DMS153 (cell line): ENCODE data around the gene PCIF1.
"Not testable (repeated sequence)": the region's sequence is repeated elsewhere in the genome, so short reads cannot be mapped to it uniquely, and the experiment has no call there.

ENCODE experiments used
- DNase-seq: peaks from one replicate; lab custom pipeline; 2025; lab: John Stamatoyannopoulos, UW

The PCIF1 gene

DNA sequence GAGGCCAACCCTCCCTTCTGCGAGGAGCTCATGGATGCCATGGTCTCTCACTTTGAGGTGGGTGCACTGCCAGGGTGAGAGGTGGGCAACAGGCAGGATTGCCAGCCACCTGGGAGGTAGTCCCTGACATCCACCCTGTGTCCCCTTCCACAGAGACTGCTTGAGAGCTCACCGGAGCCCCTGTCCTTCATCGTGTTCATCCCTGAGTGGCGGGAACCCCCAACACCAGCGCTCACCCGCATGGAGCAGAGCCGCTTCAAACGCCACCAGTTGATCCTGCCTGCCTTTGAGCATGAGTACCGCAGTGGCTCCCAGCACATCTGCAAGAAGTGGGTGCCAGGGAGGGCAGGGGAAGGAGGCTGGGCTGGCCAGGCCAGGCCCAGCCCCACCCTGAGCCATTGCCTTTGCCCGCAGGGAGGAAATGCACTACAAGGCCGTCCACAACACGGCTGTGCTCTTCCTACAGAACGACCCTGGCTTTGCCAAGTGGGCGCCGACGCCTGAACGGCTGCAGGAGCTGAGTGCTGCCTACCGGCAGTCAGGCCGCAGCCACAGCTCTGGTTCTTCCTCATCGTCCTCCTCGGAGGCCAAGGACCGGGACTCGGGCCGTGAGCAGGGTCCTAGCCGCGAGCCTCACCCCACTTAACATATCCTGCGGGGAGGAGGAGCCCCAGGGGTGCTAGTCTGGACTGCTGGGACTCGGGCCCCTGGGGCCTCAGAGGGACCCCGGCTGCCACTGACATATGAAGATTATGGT is 12.8 kb downstream of the PCIF1 start:
- DNase-seq = no peak

DNA sequence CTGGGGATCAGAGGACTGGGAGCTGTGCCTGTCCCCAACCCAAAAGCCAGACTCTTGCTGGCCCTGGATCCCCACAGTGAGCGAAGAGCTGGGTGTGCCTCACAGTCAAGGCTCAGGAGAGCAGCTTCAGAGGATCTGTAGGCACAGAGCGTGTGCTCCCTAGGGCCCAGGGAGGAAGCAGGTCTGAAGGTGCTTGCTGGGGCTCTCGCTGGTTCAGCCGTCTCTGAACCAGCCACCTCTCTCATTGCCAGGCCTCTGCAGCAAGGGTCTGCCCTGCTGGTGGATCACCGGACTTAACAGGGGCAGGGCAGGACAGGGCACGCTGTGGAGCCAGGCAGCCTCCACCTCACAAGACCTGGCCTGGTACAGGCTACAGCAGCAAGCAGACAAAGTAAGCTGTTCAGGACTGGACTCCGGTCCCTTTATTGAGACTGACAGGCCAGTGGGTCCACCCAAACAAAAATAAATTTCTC is 13.8 kb downstream of the PCIF1 start:
- DNase-seq = no peak

DNA sequence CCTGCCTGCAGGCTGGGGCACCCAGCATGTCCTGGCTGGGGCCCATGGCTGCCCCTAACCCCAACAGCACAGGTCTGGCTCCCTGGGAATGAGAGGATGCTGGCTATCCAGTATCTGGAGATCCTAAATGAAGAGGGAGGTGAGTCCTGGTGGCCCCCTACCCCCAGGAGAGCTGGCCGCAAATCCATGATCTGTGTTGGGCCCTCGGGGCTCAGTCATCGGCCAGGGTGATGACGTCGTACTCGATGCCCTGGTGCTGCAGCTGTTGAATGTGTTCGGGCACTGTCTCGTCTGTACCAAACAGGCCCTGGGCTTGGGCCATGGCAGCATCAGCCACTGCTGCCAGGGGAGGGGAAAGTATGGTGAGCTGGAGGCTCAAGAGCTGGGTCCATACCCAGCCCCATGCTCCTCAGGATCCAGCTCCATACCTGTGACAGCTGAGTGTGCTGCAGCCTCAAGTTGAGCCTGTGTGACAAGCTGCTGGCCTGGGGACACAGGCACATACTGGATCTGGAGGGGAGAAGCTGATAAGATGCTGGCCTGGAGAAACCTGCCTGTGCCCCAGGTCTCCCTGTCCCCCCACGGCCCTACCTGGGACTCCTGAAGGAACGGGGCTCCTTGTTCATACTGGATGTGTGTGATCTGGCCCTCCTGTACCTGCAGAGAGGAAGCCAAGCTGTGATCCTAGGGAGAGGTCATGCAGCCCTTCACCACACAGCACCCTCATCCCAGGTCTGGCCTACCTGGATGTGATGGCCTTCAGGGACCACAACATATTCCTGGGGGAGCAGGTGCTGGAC is 14.5 kb downstream of the PCIF1 start:
- no peak for DNase-seq

DNA sequence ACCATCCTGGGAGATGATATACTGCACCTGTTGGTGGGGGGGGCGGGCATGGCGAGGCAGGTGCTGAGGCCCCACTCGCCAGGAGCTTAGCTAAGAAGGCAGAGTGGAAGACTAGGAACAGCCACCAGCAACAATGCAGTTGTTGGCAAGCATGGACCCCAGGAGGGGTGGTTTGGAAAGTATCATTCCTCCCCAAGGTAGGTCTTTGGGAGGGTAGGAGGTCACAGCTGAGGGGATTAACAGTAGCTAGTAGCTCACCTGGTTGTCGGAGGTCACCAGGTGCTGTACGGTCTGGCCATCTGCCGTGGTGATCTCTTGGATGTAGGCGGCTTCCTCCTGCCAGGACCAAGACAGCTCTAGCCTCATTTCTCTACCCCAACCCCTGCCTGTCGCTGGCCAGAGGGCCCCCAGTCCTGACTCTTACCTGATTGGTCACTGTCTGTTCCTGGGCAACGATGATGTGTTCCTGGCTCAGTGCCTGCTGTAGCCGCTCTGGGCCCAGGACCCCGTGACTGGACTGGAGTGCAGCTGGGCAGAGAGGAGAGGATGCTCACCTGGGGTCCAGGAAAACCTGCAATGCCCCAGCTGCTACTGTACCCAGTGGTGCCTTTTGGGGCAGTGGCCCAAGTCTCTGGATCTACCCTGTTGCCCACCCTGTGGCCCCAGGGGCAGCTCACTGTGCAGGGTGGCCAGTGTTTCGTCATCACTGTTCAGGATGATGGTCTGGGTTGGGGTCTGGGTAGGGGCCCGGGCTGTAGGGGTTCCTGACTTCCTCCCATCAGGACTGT is 15.3 kb downstream of the PCIF1 start:
- no peak for DNase-seq

DNA sequence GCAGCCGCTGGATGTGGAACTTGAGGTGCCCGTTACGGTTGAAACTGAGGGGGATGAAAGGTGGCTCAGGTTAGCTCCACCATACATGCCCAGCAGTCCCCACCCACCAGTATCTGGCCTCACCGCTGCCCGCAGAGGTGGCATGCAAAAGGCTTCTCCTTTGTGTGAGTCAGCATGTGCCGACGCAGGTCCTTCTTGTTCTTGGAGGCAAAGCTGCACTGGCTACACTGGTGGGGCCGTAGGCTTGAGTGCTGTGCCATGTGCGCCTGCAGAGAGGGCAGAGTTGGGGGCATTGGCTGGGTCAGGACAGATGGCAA is 15.8 kb downstream of the PCIF1 start:
- DNase-seq = no peak

DNA sequence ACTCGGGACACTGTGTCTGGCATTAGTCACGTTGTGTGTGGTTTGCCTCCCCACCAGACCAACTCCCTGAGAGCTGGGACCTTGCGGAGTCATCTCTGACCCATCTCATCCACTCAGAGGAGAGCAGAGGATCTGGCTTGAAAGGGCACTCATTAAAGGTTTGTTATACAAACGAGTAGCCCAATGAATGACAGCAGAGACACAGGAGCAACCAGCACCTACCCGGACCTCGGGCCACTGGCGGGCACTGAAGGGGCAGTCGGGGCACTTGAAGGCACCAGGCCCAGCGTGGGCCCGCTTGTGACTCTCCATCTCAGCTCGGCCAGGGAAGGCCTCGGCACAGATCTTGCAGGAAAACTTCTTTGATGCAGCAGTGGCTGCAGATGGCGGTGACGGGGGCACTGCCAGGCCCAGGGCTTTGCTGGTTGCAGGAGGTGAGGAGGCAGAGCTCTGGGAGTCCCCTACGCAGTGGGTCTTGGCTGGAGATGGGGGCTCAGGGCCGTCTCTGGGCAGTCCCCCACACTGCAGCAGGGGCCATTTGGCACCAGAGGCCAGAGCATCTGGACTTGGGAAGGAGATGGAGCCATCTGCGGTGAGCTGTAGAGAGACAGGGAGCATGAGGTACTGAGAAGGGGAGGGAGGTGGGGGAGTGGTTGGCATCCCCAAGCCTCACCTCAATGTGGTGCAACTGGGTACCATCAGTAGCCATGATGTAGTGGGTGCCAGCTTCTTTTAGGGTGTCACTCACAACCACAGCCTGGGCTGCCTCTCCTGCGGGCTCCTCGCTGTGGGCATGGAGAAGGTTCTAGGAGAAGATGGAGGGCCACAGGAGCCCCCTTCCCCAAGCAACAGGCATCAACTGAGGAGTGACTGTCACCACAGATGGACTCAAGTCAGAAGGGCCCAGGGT is 17.7 kb downstream of the PCIF1 start:
- no peak for DNase-seq

DNA sequence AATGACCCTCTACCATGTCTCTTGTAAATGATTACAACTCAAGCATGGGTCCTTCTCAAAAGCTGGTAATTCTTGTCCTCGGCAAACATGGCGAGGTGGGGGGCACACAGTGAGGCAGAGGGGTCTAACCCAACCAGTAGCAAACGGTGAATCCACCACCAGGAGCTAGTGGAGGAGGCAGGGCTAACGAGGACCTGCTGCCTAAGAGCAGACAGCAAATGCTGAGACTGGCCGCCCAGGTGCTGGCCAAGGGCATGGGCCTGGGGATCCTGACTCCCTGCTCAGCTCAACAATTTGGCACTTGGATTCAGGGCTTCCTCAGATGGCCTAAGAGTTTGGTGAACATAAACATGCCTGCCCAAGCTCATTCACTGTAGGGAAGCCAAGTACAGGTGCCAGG is 18.4 kb downstream of the PCIF1 start:
- DNase-seq = no peak

DNA sequence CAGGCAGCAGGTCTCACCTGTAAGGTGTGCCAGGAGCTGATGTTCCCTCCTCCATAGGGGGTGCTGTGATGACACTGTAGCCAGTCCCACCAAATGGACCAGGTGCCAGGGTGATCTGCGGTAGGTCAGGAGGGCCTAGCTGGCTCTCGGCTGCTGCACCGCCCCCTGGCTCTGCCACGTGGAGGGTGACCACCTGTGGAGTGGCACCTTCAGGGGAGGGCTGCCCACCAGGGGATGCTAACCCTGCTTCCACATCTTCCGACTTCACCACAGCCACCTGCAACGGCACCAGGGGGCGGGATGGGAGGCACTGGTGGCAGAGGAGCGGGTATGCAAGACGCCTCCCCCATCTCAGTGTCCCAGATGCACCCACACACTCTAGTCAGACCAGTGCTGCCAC is 19.2 kb downstream of the PCIF1 start:
- no peak for DNase-seq

DNA sequence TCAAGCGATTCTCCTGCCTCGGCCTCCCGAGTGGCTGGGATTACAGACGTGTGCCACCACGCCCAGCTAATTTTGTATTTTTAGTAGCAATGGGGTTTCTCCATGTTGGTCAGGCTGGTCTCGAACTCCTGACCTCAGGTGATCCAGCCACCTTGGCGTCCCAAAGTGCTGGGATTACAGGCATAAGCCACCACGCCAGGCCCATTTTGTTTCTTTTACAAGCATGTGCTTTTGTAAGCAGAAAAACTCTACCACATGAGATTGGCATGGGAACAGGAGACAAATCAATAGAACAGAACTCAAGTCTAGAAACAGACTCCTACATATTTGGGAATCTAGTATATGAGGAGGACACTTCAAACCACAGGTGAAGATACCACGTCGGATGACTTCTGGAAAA is 21.8 kb downstream of the PCIF1 start:
- DNase-seq = not testable (repeated sequence)

DNA sequence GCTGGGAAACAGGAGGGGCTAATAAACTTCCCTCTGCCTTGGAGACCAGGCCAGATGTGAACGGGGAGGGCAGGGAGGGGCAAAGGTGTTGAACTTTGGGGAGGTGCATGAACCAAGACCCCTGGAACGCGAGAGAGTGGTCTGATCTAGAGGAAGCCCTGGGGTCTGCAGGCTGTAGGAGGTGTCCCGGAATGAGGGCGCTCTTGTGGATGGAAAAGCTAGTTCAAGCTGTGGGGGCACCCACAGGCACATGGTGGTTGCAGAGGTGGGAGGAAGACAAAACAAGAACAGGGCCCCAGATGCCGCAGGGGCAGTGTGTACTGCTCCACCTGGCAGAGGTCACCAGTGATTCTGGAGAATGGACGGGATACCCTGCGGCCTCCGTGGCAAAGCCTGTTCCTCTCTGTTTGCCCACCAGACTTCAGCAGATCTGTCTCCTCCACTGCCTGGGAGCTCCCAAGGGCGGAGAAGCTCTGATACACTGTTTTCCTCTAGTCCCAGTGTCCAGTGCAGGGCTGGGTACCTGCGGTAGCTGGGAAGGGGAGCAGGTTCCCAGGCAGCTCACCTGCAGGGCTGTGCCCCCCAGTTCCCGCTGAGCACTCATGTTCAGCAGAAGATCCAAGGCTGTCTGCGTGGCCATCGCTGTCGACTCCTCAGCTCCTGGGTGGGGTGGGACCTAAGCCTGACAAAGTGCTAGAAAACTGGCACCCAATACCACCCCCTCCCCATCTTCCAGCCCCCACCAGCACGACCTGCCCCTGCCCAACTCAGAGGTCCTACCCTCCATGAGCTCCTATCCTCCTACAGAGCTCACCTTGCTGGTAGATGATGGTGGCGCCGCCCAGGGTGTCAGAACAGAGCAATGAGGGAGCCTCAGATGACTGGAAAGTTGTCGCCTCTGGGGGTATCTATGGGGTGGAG is 22.8 kb downstream of the PCIF1 start:
- DNase-seq = no peak

DNA sequence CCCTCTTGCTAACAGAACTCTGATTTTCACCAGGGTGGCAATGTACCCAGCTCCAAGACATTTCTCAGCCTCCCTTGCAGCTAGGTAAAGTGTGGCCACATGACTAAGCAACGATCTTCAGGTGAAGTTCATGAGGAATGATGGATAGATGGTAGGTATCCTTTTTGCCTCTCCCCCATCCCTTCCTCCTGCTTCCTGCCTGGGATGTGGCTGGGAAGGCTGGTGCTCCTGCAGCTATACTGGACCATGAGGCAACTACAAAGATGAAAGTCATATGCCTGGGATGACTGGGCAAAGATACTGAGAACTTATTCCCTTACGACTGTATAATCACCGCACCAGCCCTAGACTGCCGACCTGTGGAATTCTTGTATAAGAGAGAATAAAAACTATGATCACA is 24.1 kb downstream of the PCIF1 start:
- DNase-seq = no peak

DNA sequence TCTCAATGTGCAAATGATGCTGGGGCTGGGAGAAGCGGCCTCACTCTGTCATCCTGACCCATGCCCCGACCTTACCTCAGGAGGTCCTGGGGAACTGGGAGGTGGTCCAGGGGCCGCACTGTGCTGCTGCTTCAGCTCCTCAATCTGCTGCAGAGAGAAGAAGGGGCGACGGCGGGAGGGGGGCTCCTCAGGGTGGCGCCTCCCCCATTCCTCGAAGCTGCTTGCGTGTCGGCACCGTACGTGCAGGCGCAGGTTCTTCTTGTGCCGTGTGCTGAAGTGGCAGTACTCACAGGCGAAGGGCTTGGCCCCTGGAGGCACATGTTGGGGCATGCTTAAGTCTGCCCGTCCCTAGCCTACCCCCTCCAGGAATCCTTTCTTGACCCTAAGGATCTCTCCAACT is 24.6 kb downstream of the PCIF1 start:
- no peak for DNase-seq

DNA sequence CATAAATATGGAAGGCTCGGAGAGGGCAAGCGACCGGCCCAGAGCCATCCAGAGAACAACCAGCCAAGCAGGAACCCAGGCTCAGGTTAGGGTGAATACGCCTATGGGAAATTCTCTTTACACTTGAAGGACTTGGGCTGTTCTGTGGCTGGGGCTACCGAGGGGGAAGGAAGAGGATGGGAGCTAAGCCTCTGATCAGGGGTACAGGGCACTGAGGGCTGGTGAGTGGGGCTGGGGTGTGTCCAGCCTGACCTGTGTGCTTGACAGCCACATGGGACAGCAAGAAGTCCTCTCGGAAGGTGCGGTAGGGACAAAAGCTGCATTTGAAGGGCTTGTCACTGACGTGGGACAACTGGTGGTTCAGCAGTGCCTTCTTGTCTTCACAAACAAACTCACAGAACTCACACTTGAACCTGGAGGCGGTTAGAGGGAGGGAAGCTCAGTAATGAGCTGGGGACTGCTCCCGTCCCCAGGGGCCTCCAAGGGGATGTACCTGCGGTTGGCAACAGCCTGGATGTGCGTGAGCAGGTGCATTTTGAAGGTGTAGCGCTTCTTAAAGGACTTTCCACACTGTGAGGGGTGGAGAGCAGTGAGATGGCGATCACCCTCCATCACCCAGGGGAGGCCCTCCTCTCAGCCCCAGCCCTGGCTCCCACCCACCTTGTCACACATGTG is 25.6 kb downstream of the PCIF1 start:
- no peak for DNase-seq

DNA sequence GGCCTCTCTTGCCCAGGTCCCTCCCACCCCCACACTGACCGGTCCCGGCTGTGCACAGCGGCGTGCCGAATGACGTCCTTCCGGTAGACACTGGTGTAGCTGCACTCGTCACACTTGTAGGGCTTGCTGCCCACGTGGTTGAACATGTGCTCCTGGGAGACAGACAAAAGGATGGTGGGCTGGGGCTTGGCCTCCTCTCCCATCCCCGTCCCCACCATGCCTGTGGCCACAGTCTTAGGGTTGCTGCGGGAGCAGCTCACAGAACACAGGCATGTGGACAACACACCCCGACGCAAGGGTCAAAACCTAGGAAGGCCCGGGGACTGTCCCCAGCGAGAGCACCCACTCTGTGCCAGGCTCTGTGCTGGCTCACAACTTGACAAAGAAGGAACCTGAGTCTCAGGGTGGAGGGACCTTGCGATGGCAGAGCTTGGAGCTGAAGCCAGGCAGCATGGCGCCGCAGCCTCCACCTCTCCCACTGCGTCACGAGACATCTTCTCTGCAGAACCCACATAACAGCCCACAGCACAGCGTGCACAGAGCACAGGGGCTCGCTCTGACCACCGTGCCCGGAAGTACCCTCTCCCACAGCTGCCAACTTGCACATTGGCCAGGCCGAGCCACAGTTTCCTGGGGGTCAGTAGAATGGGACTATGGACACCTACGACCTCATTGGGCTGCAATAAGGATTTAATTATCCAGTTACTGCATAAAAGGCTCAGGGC is 27.7 kb downstream of the PCIF1 start:
- DNase-seq = no peak

DNA sequence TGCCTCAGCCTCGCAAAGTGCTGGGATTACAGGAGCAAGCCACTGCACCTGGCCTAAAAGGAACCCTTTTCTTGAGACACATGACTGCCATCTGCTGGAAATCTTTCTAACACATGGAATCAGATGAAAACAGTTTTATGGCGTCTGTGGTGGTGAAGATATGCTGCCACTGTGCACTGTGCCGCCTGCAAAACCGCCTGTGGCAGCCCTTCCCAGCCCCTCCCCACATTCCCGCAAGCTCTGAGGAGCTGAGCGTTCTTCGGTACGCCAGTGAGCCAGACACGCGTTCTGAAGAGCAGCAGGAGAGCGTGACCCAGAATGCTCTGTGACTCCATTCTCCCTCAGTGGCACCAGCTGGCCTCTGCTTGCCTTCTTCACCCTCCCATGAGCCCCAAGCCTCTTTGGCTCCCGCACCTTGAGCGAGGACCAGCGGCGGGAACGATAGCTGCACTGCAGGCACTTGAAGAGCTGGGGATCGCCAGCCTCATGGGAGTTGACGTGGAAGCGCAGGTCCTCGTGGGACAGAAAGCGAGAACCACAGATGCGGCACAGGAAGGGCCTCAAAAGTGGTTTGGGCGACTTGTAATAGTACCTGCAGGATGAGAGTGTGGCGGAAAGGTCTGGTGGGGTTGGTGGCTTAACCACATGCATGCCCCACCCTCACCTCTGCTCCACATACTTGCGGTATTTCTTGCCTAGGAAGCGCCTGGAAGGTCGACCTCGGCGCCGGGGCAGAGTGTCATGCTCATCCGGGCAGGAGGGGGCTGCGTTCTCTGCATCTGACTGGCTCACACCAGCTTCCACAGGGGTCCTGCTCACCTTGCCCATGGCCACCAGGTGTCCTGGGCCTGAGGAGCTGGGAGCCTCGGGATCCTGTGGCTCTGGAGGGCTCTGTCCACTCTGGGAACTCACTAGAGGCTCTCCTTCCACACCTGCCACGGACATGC is 28.8 kb downstream of the PCIF1 start:
- peak; percentile 28 for DNase-seq

DNA sequence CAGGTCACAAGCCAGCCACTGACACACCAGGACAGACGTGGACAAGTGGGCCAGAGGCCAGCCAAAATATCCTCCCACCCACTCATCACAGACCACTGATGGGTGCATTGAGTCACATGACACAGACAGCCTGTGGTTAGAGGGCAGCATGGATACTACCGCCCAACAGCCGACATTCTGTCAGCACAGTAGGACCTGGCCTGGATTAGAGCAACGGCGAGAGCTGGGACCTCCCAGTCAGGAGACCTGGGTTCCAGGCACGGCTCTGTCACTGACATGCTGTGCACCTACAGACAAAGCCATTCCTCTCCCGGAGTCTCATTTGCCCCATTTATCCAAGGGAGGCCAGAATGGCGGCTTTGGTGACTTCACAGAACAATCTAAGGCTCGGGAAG is 29.5 kb downstream of the PCIF1 start:
- no peak for DNase-seq

DNA sequence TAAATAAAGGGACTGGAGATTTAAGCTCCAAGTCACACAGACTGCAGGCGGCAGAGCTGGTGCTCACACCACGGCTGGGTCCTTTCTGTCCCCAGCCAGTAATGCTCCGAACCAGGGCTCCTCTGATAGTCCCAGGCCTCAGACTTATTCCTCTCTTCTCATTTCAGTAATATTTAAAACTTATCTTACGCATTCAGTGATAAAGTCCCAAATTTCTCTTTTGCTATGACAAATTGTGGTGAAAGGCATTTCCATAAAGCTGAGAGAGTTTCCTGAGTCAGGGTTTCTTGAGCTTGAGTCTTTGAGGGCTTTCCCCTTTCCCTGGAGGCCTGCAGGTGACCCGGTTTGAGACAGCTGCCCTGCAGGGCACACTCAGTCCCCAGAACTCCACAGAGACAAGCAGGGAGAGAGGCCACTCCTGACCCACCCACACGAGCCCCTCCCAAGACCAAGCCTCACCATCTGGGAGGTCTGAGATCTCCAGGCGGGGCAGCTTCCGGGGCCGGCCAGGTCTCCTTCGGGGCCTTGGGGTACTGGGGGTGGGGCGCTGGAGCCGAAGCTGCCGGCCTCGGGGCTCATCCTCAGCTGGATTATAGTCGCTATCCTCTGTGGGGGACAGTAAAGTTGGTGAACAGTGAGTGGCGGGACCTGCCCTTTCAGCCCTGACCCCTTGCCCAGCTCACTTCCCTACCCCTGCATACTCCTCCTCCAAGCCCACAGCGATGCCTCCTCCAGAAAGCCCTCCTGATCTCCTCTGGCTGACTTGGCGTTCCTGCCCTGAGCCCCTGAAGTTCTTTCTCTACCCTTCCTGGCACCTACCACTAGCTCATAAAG is 30.9 kb downstream of the PCIF1 start:
- no peak for DNase-seq
